Kidney (tissue), 14 donors: Measurements from ENCODE around the gene BBLN. TPM values are rescaled to one million over a fixed set of nuclear protein-coding genes. Genes with fewer than 3 reads are reported as not detected.

Experiments used
- DNase-seq, 5 donors: peaks; one replicate each; pipeline ENCODE4 v3.0.0-alpha.2; 2013 to 2020
- FAIRE-seq: peaks from 2 replicates; lab custom pipeline; 2012; peaks lifted over from hg19 to GRCh38; lab: Jason Lieb, UNC
- H3K27ac ChIP-seq, 2 donors: one replicate each; pipeline ENCODE4 v1.7.0; 2013; ENCODE audit warnings: low read depth in 2 of 2, low read length in 2 of 2, inconsistent platforms in 1 of 2
- H3K27me3 ChIP-seq: one replicate; pipeline ENCODE4 v1.7.1; 2013; ENCODE audit warnings: low read length, inconsistent platforms; ENCODE audit not compliant: control insufficient read depth, insufficient read depth
- H3K36me3 ChIP-seq, 3 donors: one replicate each; pipeline versions ENCODE4 v1.7.0 to v1.7.1; 2013; ENCODE audit warnings: low read length in 3 of 3, control low read depth in 1 of 3, inconsistent platforms in 1 of 3; ENCODE audit not compliant: insufficient read depth in 3 of 3, control insufficient read depth in 2 of 3
- H3K4me1 ChIP-seq, 3 donors: one replicate each; pipeline versions ENCODE4 v1.7.0 to v1.7.1; 2013; ENCODE audit warnings: low read length in 3 of 3, inconsistent platforms in 1 of 3, low read depth in 1 of 3; ENCODE audit not compliant: control insufficient read depth in 2 of 3, insufficient read depth in 2 of 3
- H3K4me3 ChIP-seq, 3 donors: one replicate each; pipeline versions ENCODE4 v1.7.0 to v1.8.1; 2013; ENCODE audit warnings: low read length in 3 of 3, control low read depth in 1 of 3, inconsistent platforms in 1 of 3
- H3K9ac ChIP-seq, 3 donors: one replicate each; pipeline versions ENCODE4 v1.7.0 to v1.7.1; 2013; ENCODE audit warnings: low read length in 3 of 3, control low read depth in 1 of 3, inconsistent platforms in 1 of 3
- H3K9me3 ChIP-seq, 3 donors: one replicate each; pipeline versions ENCODE4 v1.7.0 to v1.7.1; 2013; ENCODE audit warnings: low read length in 3 of 3, control low read depth in 1 of 3, inconsistent platforms in 1 of 3; ENCODE audit not compliant: control insufficient read depth in 2 of 3, insufficient read depth in 1 of 3
- intact Hi-C: fragments of 100-400 bp; cut with DNase I; formaldehyde crosslinking; loops from one replicate; pipeline ENCODE4 v1.11.1; 2022
- polyA plus RNA-seq: library from polyadenylated mRNA; stranded (reverse); fragments of 350-450 nt; fragmentation: Illumina TruSeq; extraction: RNeasy Lipid Tissue Mini Kit (QIAGEN cat#74804); gene quantifications from one replicate; pipeline ENCODE4 v1.2.3, GENCODE V29; 2014; ENCODE audit warnings: low read depth, low replicate concordance; ENCODE audit not compliant: insufficient read depth
- total RNA-seq: library from RNA; stranded (reverse); fragmentation: NEBNext Ultra II Directional; extraction: Animal tissue kit (Norgen Biotek cat#: 25700); gene quantifications from one replicate; pipeline ENCODE4 v1.2.1, GENCODE V29; 2021
- TF ChIP-seq, protein P1 (sequence below): IDR thresholded peaks from 3 replicates; pipeline ENCODE4 v1.5.1; 2012; ENCODE audit warnings: mild to moderate bottlenecking, moderate library complexity, borderline replicate concordance; ENCODE audit not compliant: insufficient read depth; ENCODE audit errors: extremely low read depth
- donor health status: control.
- donor health status: control.
- donor health status: control.
- donor health status: control.
- donor health status: control.
- donor health status: DM: yes; HTN: yes; CAD: no.
- donor health status: Normal renal cell carcinoma (clear cell type).

BBLN gene
- total and polyA plus RNA-seq, 2 donors from 2014 or later = 55.6 to 192 TPM

DNA sequence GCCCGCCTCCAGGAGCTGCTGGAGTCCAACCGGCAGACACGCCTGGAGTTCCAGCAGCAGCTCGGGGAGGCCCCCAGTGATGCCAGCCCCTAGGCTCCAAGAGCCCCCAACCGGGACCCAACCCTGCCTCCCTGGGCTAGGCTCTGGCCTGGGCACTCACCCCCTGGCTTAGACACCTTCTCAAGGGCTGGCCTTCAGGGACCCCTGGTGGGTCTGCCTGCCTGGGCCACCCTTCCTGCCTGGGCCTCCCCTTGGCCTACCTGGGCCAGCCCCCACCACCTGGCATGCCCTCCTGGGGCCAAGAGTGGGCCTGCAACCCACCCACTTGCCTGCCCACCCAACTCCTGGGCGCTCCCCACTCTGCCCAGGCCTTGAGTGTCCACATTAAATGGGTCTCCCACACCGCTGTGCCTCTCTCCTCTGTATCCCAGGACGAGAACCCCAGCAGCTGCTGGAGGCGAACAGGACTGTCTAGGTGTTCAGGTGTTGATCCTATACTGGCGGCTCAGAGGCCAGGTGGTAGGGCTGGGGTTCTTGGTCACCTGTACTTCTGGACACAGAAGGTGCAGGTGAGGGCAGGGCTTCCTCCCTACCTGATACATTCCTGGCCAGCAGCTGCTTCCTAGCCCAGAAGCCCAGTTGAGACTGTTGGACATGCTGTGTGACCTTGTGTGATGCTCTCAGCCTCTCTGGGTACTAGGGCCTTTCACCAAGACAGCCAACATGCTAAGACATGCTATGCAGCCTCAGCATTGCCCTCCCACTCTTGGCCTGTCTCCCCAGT lies 3.6 kb downstream of the BBLN start:
- no peaks in the 10 kb centered on the region for H3K27me3 ChIP-seq
- H3K4me3 ChIP-seq = no peak overlapping the region
- H3K27ac ChIP-seq = no peak overlapping the region
- no peak overlapping the region for H3K9ac ChIP-seq
- intact Hi-C loops = no loop called here
- peaks cover 7 to 26% (median 11%) of the 10 kb centered on the region in 3 donors for H3K36me3 ChIP-seq
- FAIRE-seq (no peak), DNase-seq (peak in 2 of 5 donors; percentile 35 to 70)
- H3K9me3 ChIP-seq = no peaks in the 10 kb centered on the region
- H3K4me1 ChIP-seq = peaks cover 0 to 9% (median 0%) of the 10 kb centered on the region in 3 donors
- TF ChIP-seq, protein P1, sequence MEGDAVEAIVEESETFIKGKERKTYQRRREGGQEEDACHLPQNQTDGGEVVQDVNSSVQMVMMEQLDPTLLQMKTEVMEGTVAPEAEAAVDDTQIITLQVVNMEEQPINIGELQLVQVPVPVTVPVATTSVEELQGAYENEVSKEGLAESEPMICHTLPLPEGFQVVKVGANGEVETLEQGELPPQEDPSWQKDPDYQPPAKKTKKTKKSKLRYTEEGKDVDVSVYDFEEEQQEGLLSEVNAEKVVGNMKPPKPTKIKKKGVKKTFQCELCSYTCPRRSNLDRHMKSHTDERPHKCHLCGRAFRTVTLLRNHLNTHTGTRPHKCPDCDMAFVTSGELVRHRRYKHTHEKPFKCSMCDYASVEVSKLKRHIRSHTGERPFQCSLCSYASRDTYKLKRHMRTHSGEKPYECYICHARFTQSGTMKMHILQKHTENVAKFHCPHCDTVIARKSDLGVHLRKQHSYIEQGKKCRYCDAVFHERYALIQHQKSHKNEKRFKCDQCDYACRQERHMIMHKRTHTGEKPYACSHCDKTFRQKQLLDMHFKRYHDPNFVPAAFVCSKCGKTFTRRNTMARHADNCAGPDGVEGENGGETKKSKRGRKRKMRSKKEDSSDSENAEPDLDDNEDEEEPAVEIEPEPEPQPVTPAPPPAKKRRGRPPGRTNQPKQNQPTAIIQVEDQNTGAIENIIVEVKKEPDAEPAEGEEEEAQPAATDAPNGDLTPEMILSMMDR = no peak

DNA sequence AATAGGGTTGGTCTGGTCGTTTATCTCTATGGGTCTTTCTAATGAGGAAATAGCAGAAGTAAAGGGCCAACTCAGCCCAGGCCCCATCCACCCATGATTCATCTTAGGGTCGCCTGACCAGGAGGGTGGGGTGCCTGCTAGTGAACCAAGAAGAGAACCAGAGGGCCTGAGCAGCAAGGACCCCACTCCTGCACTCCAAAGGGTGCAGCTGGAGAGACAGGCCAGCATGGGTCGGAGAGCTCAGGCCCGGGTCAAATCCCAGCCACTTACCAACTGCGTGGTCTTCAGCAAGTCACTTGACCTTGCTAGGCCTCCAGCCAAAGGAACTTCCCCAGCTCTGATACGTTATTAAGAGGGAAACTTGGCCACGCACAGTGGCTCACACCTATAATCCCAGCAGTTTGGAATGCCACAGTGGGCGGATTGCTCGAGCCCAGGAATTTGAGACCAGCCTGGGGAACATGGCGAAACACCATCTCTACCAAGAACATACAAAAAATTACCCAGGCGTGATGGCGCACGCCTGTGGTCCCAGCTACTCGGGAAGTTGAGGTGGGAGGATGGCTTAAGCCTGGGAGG lies 4.3 kb downstream of the BBLN start:
- DNase-seq (peak in 1 of 5 donors; percentile 31), FAIRE-seq (no peak)
- Histone ChIP-seq H3K9me3 (no peaks in the 10 kb centered on the region), H3K27me3 (no peaks in the 10 kb centered on the region), H3K27ac (no peak overlapping the region), H3K9ac (no peak overlapping the region), H3K36me3 (peaks cover 7 to 31% (median 15%) of the 10 kb centered on the region in 3 donors), H3K4me1 (peaks cover 0 to 9% (median 0%) of the 10 kb centered on the region in 3 donors), H3K4me3 (no peak overlapping the region)
- TF ChIP-seq, protein P1 = no peak
- intact Hi-C loops = no loop called here

DNA sequence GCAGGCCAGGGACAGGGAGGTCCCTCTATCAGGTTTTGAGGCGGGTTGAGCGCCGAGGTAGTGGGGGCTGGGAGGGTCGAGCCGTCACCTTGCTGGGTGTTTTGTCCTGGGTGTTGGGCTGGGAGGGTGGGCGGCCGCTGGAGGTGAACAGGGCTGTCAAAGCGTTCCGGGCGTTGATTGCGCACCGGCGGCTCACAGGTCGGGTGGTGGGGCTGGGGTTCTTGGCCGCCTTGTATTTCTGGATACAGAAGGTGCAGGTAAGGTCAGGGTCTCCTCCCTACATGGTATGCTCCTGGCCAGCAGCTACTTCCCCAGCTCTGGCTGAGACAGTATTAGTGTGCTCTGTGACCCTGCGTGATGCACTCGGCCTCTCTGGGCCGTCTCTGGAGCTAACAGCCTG lies 6.1 kb downstream of the BBLN start:
- H3K27me3 ChIP-seq = no peaks in the 10 kb centered on the region
- H3K9me3 ChIP-seq = no peaks in the 10 kb centered on the region
- TF ChIP-seq, protein P1 = no peak
- no peak overlapping the region for H3K4me3 ChIP-seq
- peaks cover 7 to 41% (median 23%) of the 10 kb centered on the region in 3 donors for H3K36me3 ChIP-seq
- DNase-seq (peak in 1 of 5 donors; percentile 67), FAIRE-seq (no peak)
- H3K9ac ChIP-seq = no peak overlapping the region
- H3K27ac ChIP-seq = no peak overlapping the region
- peaks cover 0 to 2% (median 0%) of the 10 kb centered on the region in 3 donors for H3K4me1 ChIP-seq
- intact Hi-C loops = no loop called here
